ENCODE data around the gene OPCML.

Gene OPCML

GRCh38 chr11:133409799-133410198, 122.5 kb downstream of the OPCML start:
- no peak for DNase-seq (ENCODE audit: low spot score)

- DNase-seq (ENCODE audit: low spot score): no peak
Observed at GRCh38 chr11:133408936-133409335, 123.4 kb downstream of the OPCML start.

GRCh38 chr11:133408402-133408801, 123.9 kb downstream of the OPCML start:
- DNase-seq (ENCODE audit: low spot score): no peak

GRCh38 chr11:133406489-133406888, 125.8 kb downstream of the OPCML start:
- DNase-seq (ENCODE audit: low spot score): no peak

GRCh38 chr11:133403900-133404299, 128.4 kb downstream of the OPCML start:
- no peak for DNase-seq (ENCODE audit: low spot score)

- DNase-seq (ENCODE audit: low spot score): no peak
Observed at GRCh38 chr11:133402551-133402950, 129.8 kb downstream of the OPCML start.

- no peak for DNase-seq (ENCODE audit: low spot score)
Observed at GRCh38 chr11:133399855-133400625, 132.3 kb downstream of the OPCML start.

- DNase-seq (ENCODE audit: low spot score): no peak
Observed at GRCh38 chr11:133399294-133399693, 133.0 kb downstream of the OPCML start.

GRCh38 chr11:133390803-133391202, 141.5 kb downstream of the OPCML start:
- no peak for DNase-seq (ENCODE audit: low spot score)

GRCh38 chr11:133388975-133389568, 143.2 kb downstream of the OPCML start:
- DNase-seq (ENCODE audit: low spot score): no peak

GRCh38 chr11:133388260-133388659, 144.0 kb downstream of the OPCML start:
- DNase-seq (ENCODE audit: low spot score): no peak

- DNase-seq (ENCODE audit: low spot score): no peak
Observed at GRCh38 chr11:133386852-133387251, 145.4 kb downstream of the OPCML start.

- no peak for DNase-seq (ENCODE audit: low spot score)
Observed at GRCh38 chr11:133386262-133386661, 146.0 kb downstream of the OPCML start.

GRCh38 chr11:133385781-133386180, 146.5 kb downstream of the OPCML start:
- DNase-seq (ENCODE audit: low spot score): no peak

- DNase-seq (ENCODE audit: low spot score): no peak
Observed at GRCh38 chr11:133384731-133385130, 147.6 kb downstream of the OPCML start.

GRCh38 chr11:133383689-133384088, 148.6 kb downstream of the OPCML start:
- no peak for DNase-seq (ENCODE audit: low spot score)

GRCh38 chr11:133383201-133383600, 149.1 kb downstream of the OPCML start:
- DNase-seq (ENCODE audit: low spot score): no peak

GRCh38 chr11:133382131-133382812, 150.0 kb downstream of the OPCML start:
- DNase-seq (ENCODE audit: low spot score): no peak

- no peak for DNase-seq (ENCODE audit: low spot score)
Observed at GRCh38 chr11:133381761-133382130, 150.6 kb downstream of the OPCML start.

- no peak for DNase-seq (ENCODE audit: low spot score)
Observed at GRCh38 chr11:133366147-133366546, 166.2 kb downstream of the OPCML start.

- no peak for DNase-seq (ENCODE audit: low spot score)
Observed at GRCh38 chr11:133362916-133363315, 169.4 kb downstream of the OPCML start.

- DNase-seq (ENCODE audit: low spot score): no peak
Observed at GRCh38 chr11:133362156-133362555, 170.1 kb downstream of the OPCML start.

- DNase-seq (ENCODE audit: low spot score): no peak
Observed at GRCh38 chr11:133361689-133361994, 170.7 kb downstream of the OPCML start.

Measured in AG08396 (cell line).